Testis (tissue), 3 donors: ENCODE results near the gene GYPC. TPM values are rescaled to one million over a fixed set of nuclear protein-coding genes. Genes with fewer than 3 reads are reported as not detected.

ENCODE experiments used
- DNase-seq: peaks from one replicate; pipeline ENCODE4 v3.0.0-alpha.2; 2019
- H3K27ac ChIP-seq, 2 donors: fragments of 200-600 bp; sonication (generic); one replicate each; pipeline ENCODE4 v1.5.1; 2019
- H3K27me3 ChIP-seq: fragments of 200-600 bp; sonication (generic); one replicate; pipeline ENCODE4 v1.5.1; 2019
- H3K36me3 ChIP-seq: fragments of 200-600 bp; sonication (generic); one replicate; pipeline ENCODE4 v1.5.1; 2017; ENCODE audit warnings: low read depth; ENCODE audit errors: missing control alignments
- H3K4me1 ChIP-seq: fragments of 200-600 bp; sonication (generic); one replicate; pipeline ENCODE4 v1.5.1; 2019
- H3K4me3 ChIP-seq, 2 donors: fragments of 200-600 bp; sonication (generic); one replicate each; pipeline ENCODE4 v1.5.1; 2017 to 2019
- H3K9me3 ChIP-seq: fragments of 200-600 bp; sonication (generic); one replicate; pipeline ENCODE4 v1.5.1; 2017
- POLR2A ChIP-seq: fragments of 450-650 bp; IDR thresholded peaks from one replicate; pipeline ENCODE4 v1.6.1; 2017; ENCODE audit warnings: antibody characterized with exemption, mild to moderate bottlenecking, moderate library complexity
- WGBS, 2 donors: methylation state at CpG; one replicate each; pipeline ENCODE4 v1.1.5; 2018; 5-methylcytosine and 5-hydroxymethylcytosine counted together
- intact Hi-C: fragments of 100-400 bp; cut with DNase I; formaldehyde crosslinking; loops from one replicate; pipeline ENCODE4 v1.15.1; 2023; ENCODE audit warnings: low total_unique reads
- polyA plus RNA-seq: library from polyadenylated mRNA; stranded (reverse); fragments of 350-450 nt; fragmentation: Illumina TruSeq; extraction: RNeasy Lipid Tissue Mini Kit (QIAGEN cat#74804); gene quantifications from one replicate; pipeline ENCODE4 v1.2.3, GENCODE V29; 2014; ENCODE audit warnings: low read depth, low replicate concordance; ENCODE audit not compliant: insufficient read depth
- total RNA-seq, 2 donors: library from RNA; depleted of rRNA; stranded (reverse); fragments of >200 nt; gene quantifications; one replicate each; pipeline ENCODE4 v1.2.3, GENCODE V29; 2016
- TF ChIP-seq, protein P1 (sequence below), 3 experiments: fragments of 450-650 bp in 2 of 3; fragments of 200-600 bp in 1 of 3; sonication (generic) in 1 of 3; IDR thresholded peaks; one replicate each; pipeline ENCODE4 v1.5.1; 2016 to 2019; ENCODE audit warnings: antibody characterized with exemption in 3 of 3, mild to moderate bottlenecking in 2 of 3, moderate library complexity in 1 of 3

GYPC gene
- total and polyA plus RNA-seq, 3 donors from 2014 or later = 9.9 to 40.2 (median 15.5) TPM

DNA sequence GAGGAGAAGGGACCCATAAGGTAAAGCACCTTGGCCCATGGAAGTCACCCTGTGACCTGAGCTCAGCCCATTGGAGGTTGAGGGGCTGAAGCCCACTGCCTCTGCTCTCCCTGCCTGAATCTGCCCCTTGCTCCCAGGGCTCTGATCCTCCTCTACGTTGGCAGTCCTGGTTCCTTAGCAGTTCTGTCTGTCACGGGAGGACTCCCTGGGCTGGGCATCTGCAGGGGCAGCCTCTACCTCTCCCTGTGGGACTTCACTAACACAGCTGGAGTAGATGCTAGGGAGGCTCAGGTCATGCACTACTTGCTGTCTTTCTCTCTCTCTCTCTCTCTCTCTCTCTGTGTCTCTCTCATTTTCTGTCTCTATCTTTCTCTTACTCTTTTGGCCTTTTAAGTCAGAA is 8.7 kb downstream of the GYPC start:
- Histone ChIP-seq H3K4me1 (peaks cover 4% of the 10 kb centered on the region), H3K4me3 (no peak overlapping the region), H3K27me3 (no peaks in the 10 kb centered on the region), H3K36me3 (no peaks in the 10 kb centered on the region), H3K9me3 (no peaks in the 10 kb centered on the region), H3K27ac (no peak overlapping the region)
- 92 to 100% methylated on average over 2 of the region's 2 CpGs for WGBS, 2 donors
- intact Hi-C loops = no loop called here
- no peak for DNase-seq
- no peak for TF ChIP-seq POLR2A
- TF ChIP-seq, protein P1, sequence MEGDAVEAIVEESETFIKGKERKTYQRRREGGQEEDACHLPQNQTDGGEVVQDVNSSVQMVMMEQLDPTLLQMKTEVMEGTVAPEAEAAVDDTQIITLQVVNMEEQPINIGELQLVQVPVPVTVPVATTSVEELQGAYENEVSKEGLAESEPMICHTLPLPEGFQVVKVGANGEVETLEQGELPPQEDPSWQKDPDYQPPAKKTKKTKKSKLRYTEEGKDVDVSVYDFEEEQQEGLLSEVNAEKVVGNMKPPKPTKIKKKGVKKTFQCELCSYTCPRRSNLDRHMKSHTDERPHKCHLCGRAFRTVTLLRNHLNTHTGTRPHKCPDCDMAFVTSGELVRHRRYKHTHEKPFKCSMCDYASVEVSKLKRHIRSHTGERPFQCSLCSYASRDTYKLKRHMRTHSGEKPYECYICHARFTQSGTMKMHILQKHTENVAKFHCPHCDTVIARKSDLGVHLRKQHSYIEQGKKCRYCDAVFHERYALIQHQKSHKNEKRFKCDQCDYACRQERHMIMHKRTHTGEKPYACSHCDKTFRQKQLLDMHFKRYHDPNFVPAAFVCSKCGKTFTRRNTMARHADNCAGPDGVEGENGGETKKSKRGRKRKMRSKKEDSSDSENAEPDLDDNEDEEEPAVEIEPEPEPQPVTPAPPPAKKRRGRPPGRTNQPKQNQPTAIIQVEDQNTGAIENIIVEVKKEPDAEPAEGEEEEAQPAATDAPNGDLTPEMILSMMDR (IDR thresholded peaks at IDR 0.05) = no peak

DNA sequence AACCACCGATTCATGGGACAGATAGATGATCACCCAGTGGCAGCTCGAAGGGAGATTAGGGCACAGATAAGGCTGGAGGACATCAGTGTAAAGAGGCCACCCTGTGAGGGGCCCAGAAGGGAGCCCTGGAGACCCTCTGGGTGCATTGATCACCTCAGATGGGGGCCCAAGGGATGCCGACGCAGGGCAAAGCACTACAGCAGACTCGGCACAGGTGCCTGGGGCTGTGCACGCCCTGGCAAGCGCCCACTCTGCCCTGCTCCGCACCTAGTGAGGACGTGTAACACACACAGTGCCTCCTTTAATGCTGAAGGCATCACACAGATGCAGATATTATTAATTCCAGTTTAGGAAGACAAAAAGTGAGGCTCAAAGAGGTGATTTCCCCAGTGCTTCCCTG is 9.5 kb downstream of the GYPC start:
- intact Hi-C loops = no loop called here
- Histone ChIP-seq H3K4me3 (no peak overlapping the region), H3K27ac (no peak overlapping the region), H3K27me3 (no peaks in the 10 kb centered on the region), H3K4me1 (peaks cover 4% of the 10 kb centered on the region), H3K9me3 (no peaks in the 10 kb centered on the region), H3K36me3 (no peaks in the 10 kb centered on the region)
- no peak for DNase-seq
- TF ChIP-seq, protein P1 (IDR thresholded peaks at IDR 0.05) = no peak
- TF ChIP-seq POLR2A = no peak
- WGBS, 2 donors = 85 to 90% methylated on average over 9 of the region's 9 CpGs

DNA sequence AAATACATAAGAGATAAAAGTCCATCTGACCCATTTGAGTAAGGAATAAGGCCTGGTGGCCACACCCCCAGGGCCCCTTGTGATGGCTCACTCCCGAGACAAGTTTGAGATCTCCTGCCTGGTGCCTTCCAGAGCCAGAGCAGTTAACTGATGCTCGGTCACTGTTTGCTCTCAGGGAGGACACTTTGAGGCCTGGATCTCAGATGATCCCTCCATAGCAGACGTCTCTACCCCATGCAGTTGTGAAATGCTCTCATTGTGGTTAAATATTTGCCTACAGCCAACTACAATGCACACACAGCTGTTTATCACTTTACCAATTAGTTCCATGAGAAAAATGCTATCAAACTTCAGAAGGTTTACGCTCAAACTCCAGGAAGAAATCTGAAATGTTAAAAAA is 12.3 kb downstream of the GYPC start:
- no peak overlapping the region for H3K4me3 ChIP-seq
- peaks cover 4% of the 10 kb centered on the region for H3K4me1 ChIP-seq
- H3K27ac ChIP-seq = no peak overlapping the region
- no peak for DNase-seq
- TF ChIP-seq POLR2A = no peak
- TF ChIP-seq, protein P1 (IDR thresholded peaks at IDR 0.05) = no peak
- H3K9me3 ChIP-seq = no peaks in the 10 kb centered on the region
- 93 to 94% methylated on average over 4 of the region's 4 CpGs for WGBS, 2 donors
- intact Hi-C loops = no loop called here
- H3K27me3 ChIP-seq = no peaks in the 10 kb centered on the region
- no peaks in the 10 kb centered on the region for H3K36me3 ChIP-seq

DNA sequence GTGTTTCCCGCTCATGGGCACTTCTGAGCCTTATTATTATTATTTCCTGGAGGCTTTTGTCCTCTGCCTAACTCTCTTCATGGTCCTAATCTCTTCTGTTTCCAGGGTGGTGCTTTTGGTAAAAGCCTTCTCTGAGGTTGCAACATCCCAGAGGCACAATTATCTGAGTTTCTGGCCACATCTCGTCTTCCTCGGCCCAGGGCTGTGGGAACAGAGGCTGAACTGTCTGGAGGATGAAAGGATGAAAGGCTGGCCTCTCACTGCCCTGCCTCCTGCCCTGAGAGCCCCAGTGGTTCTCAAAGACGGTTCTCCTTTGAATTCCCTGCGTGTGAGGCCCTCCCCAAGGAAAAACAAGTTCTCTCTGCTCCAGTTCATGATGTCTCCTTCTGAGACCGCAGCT is 13.8 kb downstream of the GYPC start:
- H3K4me1 ChIP-seq = peaks cover 4% of the 10 kb centered on the region
- no peak overlapping the region for H3K27ac ChIP-seq
- no peak overlapping the region for H3K4me3 ChIP-seq
- 52 to 55% methylated on average over 3 to 6 of the region's 6 CpGs for WGBS, 2 donors
- H3K27me3 ChIP-seq = no peaks in the 10 kb centered on the region
- intact Hi-C loops = no loop called here
- TF ChIP-seq, protein P1 (IDR thresholded peaks at IDR 0.05) = no peak
- no peak for TF ChIP-seq POLR2A
- H3K9me3 ChIP-seq = no peaks in the 10 kb centered on the region
- H3K36me3 ChIP-seq = no peaks in the 10 kb centered on the region
- no peak for DNase-seq

DNA sequence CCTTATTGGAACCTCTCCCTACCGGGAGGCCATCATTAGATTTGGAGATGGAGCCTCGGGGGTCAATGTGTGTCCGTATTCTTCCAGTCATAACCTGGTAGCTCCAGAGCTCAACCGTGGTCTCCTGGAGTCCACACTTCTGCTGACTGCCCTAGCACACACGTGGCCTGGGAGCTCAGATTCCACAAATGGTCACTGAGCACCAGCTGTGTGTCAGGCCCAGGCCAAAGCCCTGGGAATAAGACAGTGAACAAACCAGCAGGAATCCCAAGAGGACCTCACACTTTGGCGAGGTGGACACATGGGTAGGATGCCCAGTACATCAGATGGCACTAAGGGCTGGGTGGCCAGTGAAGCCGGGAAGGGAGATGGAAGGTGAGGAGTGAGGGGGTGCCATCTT is 15.5 kb downstream of the GYPC start:
- H3K4me3 ChIP-seq = no peak overlapping the region
- DNase-seq = no peak
- WGBS, 2 donors = 95 to 98% methylated on average over 7 of the region's 7 CpGs
- H3K4me1 ChIP-seq = no peaks in the 10 kb centered on the region
- H3K27ac ChIP-seq = no peak overlapping the region
- H3K9me3 ChIP-seq = no peaks in the 10 kb centered on the region
- TF ChIP-seq POLR2A = no peak
- TF ChIP-seq, protein P1 (IDR thresholded peaks at IDR 0.05) = no peak
- H3K36me3 ChIP-seq = no peaks in the 10 kb centered on the region
- intact Hi-C loops = no loop called here
- H3K27me3 ChIP-seq = no peaks in the 10 kb centered on the region
